GM19397 (cell line): ENCODE measurements around the gene STX4.
"Not testable (repeated sequence)": the region's sequence is repeated elsewhere in the genome, so short reads cannot be mapped to it uniquely, and the experiment has no call there.

Source experiments
- ATAC-seq: cut with Tn5 transposase; IDR thresholded peaks from one replicate; pipeline ENCODE4 v1.9.1; 2021; ENCODE audit warnings: mild to moderate bottlenecking, moderate library complexity; ENCODE audit not compliant: unreplicated experiment

STX4 gene

GRCh38 chr16:30998852-30999761, 34.3 kb upstream of the STX4 start:
- ATAC-seq, result no peak

DNA sequence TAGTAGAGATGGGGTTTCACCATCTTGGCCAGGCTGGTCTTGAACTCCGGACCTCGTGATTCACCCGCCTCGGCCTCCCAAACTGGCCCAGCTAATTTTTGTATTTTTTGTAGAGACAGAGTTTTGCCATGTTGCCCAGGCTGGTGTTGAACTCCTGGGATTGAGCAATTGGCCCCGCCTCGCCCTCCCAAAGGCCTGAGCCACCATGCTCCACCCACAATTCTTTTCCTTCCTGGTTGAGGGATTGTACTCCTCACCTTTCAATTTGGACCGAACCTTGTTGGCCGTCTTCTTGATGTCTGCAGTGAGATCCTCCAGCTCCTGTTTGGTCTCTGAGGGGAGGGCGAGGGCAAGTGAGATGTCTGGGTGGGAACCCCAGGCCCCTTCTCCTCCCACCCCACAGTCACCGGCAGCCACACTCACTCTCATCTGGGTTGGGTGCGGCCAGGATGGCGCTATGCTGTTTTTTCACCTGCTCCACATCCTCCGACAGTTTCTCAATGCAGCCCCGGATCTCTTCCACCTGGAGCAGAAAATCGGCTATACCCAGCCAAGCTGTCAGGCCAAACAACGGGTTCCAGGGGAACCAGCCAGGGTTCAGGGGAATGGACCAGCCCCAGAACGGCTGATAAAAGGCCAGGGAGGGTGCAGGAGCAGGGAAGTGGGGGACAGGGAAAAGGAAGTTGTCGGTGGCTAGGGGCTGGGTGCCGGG, 32.5 kb upstream of the STX4 start:
- no peak for ATAC-seq

DNA sequence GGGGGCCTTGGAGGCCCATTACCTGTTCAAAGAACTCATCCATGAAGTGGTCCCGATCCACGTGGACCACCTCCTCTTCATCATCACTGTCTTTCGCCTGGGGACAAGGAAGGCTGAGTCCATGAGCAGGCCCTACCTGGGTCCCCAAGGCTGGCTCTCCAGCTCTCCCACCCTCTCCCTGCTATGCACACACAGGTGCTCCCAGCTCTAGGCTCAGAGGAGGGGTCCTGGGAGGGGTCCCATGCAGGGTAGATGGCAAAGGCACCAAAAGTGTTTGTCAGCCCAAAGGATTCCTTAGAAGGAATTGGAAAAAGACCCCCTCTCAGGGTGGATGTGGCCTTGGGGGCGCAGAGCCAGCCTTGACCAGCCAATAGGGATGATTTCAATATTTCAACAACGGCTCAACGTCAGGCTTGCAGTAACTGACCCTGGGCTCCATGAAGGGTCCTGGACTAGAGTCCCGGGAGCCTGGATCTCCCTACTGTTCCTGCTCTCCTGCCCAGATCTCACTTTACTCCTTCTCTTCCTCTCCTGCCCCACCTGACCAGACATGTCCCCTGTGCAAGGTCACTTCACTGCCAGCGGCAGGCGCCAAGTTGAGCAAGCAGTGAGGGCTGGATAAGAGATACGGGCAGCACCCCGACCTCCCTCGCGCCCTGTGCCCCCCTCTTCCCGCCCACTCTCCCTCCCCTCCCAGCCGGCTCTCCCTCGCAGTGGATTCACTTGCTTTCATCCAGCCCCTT, 31.7 kb upstream of the STX4 start:
- ATAC-seq, result no peak

GRCh38 chr16:31002250-31002700, 31.1 kb upstream of the STX4 start:
- no peak for ATAC-seq

- no peak for ATAC-seq
Measured at GRCh38 chr16:31002862-31003341, 30.5 kb upstream of the STX4 start.

- no peak for ATAC-seq
Measured at GRCh38 chr16:31003744-31004143, 29.6 kb upstream of the STX4 start.

GRCh38 chr16:31004658-31005057, 28.7 kb upstream of the STX4 start:
- ATAC-seq, result no peak

GRCh38 chr16:31005350-31006085, 27.8 kb upstream of the STX4 start:
- ATAC-seq, result no peak

DNA sequence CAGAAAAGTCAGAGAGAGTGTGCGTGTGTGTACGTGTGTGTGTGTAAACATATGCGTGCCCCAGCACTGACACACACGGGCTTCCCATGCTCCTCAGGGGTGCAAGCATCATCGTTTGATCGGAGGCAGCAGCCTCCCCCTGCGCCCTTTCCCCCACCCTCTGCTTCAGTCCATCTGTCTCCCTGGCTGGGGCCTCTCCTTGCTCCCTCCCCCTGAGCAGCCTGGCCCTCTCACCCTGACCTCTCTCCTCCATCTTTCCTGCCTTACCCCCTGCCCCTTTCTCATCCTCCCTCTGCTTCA, 27.3 kb upstream of the STX4 start:
- no peak for ATAC-seq

DNA sequence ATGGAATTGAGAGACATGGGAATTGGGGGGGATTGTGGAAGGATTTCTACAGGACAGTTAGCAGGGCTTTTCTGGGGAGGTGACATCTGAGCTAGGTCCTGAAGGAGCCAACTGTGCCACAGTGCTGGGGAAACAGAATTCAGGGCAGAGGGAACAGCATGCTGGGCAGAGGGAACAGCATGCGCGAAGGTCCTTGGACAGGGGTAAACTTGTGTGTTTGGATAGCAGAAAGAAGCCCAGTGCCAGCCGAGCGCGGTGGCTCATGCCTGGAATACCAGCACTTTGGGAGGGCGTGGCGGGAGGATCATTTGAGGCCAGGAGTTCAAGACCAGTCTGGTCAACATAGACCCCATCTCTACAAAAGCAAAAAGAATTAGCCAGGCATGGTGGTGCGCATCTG, 26.8 kb upstream of the STX4 start:
- ATAC-seq, result no peak

GRCh38 chr16:31007684-31008083, 25.7 kb upstream of the STX4 start:
- no peak for ATAC-seq

DNA sequence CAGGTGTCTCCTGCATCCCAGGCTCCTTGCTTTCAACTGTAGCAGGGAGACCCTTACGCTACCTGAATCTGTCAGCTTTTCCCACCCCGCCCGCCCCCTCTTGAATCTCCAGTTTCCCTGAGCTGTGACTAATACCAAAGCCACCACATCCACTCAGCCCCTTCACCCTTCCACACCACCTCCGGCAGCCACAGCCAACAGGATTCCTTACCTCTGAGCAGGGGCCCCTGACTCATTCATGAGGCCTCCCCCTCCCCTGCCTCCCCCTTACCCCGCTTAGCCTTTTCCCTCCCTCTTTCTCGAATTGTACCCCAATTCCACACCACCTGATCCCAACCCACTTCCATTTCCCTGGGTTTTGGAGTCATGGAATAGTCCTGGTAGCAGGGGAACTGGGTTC, 25.2 kb upstream of the STX4 start:
- no peak for ATAC-seq

GRCh38 chr16:31008551-31008950, 24.8 kb upstream of the STX4 start:
- ATAC-seq, result no peak

- ATAC-seq, result no peak
Measured at GRCh38 chr16:31009120-31009519, 24.2 kb upstream of the STX4 start.

DNA sequence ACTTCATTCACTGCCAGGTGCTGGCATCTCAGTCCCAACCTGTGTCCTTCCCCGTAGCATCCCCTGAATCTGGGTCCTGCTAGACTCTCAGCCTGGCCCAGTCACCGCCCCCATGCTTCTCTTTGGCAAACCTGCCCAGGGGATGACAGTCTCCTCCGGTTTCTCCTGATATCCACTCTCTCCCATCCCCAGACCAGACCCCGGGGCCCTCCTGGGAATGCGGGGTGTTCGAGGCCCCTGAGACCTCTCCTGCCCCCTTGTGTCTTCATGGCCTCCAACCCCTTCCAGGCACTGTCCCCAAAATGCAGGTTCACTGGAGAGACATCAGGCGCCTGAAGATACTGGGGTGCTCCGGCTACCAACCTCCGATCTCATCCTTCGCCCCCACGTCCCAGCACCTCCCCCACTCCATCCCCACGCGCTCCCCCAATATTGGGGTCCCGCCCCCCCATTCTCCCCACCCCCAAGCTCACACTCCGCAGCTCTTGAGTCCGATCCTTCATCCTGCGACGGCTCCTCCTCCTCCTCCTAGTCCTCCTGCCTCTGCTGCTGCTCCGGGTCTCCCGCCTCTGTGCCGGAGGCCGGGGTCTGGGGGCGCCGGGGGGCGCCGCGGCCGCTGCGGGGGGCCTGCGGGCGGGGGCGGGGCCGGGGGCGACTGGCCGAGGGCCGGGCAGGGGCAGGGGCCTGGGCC, 23.3 kb upstream of the STX4 start:
- no peak for ATAC-seq

GRCh38 chr16:31010585-31011325, 22.6 kb upstream of the STX4 start, which contains the start of gene STX1B:
TSS of gene STX1B (minus strand) at chr16:31010638. CDS start at chr16:31010396, 242 bp downstream.
- no peak for ATAC-seq

DNA sequence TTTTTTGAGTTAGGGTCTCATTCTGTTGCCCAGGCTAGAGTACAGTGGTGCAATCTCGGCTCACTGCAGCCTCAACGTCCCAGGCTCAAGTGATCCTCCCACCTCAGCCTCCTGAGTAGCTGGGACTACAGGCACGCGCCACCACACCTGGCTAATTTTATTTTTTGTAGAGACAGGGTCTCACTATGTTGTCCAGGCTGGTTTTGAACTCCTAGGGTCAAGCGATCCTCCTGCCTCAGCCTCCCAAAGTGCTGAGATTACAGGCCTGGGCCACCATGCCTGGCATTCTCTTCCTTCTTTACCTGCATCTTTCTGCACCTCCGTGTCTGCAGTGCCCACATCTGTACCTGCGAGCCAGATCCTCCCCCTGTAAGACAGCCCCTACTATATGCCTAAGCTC, 21.5 kb upstream of the STX4 start:
- not testable (repeated sequence) for ATAC-seq

- ATAC-seq, result not testable (repeated sequence)
Measured at GRCh38 chr16:31013292-31013691, 20.1 kb upstream of the STX4 start.

DNA sequence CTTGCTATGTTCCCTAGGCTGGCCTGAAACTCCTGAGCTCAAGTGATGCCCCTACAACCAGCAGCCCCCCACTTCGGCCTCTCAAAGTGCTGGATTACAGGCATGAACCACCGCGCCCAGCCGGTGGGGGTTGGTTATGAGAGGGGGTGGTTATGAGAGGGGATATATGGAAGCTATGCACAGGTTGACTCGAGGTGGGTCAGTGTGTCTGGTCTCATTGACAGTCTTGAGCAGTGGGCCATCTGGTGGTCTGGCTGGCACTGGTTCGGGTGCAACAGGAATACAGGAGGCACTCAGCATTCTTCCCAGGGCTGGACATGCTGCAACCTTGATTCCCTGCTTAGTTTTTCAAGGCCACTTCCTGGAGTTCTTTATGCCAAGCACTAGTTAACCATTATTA, 17.3 kb upstream of the STX4 start:
- no peak for ATAC-seq
